ENCODE measurements around the gene CADM2.
"Not testable (repeated sequence)": the region's sequence is repeated elsewhere in the genome, so short reads cannot be mapped to it uniquely, and the experiment has no call there.

The CADM2 gene

DNA sequence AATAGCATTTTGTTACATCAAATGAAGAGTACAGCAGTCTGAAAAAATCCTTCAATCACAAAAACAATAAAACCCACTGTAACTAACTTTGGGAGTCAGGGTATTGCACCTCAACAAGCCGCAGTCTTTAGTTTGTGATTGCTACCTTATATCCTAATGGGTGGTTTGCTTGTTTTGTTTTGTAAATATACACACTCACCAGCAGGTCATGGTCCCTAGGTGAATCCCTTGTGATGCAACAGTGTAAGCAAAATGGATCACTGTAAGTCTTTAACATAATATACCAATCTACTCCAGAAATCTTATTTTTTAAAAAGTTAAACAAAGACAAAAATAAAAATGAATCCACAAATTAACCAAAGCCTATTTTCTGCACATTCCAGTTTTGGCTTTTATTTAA is 749.5 kb downstream of the CADM2 start:
- not testable (repeated sequence) for DNase-seq

DNA sequence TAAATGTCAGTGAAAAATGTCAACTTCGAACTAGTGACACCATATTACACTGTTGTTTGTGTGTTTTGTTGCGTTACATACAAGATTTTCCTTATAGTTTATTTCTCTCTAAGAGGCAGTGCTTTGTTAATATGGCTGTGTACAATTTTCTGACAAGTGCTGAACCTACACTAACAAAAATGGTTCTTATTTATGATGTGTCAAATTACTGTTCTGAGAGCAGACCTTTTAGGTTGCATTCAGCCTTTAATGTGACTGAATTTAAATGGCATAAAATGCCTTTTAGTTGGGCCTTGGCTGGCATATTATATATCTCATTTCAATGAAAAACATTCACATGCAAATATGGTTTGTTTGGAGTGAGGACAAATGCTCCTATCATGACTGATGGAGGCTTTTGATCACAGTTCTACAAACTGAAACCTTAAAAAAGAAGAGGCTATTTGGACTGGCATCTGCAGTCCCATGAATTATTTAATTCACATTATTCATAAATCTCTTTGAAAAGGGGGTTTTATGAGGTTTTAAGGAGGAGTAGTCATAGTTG is 750.6 kb downstream of the CADM2 start:
- DNase-seq = no peak

GRCh38 chr3:85710490-85710889 is 751.7 kb downstream of the CADM2 start:
- DNase-seq = no peak

DNA sequence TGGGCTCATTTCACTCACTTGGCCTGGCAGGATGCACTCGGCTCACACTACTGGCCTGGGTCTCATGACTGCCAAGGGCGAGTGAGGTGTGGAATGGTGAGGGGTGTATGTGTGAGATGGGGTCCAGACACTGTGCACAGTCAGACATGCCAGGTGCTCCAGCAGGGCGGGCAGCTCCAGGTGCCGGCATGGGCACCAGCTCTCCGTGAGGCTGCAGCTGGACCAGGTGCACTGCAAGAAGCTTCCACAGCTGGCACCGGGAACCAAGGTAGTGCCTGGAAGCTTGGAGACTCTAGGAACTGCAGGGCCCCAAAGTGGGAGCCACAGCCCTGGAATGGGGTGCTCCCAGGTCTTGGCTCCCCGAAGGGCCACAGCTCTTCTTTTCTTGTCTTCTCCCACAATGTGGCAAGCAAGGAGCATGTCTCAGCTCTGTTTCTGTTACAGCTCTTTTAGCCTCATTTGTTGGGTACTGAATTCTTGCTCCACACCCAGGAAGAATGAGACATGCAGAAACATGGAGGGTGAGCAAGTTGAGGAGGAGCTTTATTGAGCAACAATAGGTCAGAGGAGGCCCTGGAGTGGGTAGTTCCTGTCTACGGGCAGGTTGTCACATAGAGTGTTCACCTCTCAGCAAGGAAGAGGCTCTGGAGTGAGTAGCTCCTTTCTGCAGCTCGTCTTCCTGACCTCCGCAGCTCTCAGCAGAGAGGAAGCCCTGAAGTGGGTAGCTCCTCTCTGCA is 762.8 kb downstream of the CADM2 start:
- no peak for DNase-seq

DNA sequence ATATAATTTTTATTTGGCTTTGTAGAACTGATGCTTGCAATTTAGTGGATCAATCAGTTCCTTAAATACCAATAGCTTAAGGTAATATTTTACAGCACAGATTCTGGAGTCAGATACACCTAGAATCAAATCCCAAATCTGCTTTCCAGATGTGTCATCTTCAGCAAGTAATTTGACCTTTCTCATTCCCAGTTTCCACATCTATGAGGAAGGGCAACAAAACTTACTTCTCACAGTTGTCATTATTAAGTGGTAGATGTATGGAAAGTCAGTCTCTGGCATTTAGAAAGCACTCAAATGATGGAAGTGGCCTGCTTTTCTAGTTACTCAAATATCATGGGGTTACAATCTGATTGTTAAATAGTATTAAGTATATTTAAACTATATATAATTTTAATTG is 767.0 kb downstream of the CADM2 start:
- DNase-seq = no peak

DNA sequence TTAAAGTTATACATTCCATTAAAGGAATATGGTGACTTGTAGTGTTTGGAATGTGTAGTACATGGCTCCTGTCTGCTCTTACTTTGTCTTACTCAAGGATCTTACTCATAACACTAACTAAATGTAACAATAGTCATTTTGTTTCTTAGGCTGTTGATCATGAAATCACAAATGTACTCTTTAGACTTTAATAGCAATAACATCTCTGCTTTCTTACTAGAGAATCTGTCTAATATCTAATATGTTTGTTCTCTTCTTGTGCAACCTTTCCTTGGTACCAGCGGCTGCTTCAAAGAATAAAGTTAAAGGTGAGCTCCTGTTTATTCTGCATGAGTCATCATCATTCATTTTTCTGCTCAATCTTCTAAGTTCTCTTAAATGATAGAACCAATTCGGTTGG is 767.5 kb downstream of the CADM2 start:
- no peak for DNase-seq

GRCh38 chr3:85737846-85738245 is 779.1 kb downstream of the CADM2 start:
- no peak for DNase-seq

DNA sequence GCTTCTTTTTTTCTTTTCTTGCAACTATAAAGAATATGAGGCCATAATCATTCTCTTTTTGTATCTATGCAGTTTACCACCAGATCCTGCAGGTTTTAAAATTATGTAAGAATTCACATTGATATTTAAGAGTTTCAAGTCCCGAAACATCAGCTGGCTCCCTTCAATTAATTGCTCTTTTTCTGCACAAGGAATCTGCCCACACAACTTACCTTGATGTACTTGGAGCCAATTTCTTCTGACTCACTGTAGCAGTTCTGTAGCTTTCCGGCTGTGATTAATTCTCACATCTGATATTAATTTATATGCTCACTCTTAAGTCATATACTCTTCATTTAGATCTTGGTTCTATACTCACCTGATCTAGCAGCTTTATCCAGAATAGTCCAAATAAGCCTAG is 781.8 kb downstream of the CADM2 start:
- no peak for DNase-seq

DNA sequence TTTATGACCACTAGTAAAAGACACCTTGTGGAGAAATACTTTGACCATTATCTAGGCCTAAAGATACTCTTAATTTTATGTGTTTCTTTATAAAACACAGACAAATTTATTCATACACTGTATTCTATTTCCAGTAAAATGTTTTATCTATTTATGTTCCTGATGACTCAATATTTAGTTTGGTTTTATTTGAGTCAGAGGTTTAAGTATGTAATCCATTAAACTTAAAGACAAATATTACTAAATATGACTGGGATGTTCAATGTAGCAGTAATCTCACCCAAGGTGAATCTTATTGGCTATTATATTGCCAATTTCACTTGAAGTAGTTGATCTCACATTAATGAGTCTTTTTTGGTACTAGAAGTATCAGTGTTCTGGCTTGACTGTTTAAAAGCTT is 799.7 kb downstream of the CADM2 start:
- DNase-seq = no peak

- no peak for DNase-seq
These were observed 801.6 kb downstream of the CADM2 start for GRCh38 chr3:85760342-85760741.

DNA sequence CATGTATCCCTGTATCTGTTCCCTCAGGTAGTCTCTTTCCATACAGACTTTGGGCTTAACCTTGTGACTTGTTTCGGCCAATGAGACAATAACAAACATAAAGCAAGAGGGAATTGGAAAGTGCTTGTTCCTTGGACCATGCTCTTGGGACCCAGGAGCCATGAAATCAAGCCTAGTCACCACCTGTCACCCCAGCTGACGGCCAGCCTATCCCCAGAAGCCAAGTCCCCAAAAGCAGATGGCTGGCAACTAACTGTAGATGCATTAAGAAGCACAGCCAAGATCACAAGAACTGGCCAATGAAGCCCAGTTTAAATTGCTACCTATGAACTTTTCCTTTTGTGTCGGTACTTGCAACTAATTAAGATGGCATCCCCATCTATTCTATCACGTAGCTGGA is 822.0 kb downstream of the CADM2 start:
- no peak for DNase-seq

GRCh38 chr3:85781806-85782205 is 823.0 kb downstream of the CADM2 start:
- no peak for DNase-seq

DNA sequence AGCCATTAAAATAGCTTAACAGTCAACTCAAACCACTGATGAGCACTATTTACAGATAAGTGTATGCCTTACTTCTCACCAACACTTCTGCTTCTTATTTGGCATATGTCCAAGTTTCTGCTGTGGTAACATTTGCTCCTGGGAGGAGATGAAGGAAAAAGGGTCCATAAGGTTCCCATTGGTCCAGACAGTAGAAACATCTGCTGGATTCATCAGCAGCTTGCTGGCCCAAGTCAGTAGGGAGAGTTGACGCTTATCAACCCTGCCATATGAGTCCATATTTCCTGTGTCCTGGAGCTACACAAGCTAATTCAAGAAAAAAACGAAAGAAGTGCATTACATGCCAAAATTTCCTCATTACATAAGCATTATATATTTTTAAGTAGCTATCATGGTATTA is 824.5 kb downstream of the CADM2 start:
- no peak for DNase-seq

DNA sequence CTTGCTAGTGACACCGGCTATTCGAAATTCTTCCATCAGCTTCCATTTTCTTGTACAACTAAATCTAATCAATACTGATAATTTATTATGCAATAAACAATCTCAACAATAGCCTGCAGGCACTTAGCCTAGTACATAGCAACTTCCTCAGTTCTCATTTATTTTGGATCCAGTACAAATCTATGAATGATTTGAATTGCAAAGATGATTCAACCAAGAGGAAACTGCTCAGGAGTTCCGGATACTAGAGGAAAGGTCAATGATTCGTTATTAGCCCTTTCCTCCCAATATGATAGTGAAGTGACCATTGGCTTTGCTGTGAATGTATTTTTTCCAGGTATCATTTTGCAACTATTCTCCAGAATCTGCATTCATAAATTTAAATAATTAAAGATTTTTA is 827.0 kb downstream of the CADM2 start:
- DNase-seq = no peak

DNA sequence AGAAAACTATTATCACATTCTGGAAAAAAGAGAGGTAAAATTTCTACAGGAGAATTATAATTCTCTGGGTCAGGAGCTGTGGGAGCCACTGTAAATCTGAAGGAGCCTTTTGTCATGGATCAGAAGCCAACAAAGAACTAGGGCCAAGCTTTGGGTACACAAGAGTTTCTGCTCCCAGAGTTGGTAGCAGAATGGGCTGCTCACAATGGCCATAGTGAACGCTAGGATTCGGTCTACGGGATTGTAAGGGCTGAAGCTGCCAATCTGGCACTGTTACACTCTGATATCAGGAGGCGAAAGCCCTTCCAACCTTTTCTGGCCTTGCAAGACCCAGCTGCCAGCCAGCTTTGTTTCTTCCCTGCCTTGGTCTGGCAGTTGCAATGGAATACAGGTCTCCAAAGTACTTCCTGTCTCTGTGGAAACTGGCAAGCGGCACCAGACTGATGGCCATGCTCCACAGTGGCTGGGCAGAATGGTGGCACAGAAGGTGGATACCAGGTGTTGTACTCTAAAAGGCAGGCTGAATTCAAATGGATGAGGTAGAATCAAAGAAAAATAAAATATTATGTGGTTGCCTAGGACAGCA is 831.7 kb downstream of the CADM2 start:
- no peak for DNase-seq

DNA sequence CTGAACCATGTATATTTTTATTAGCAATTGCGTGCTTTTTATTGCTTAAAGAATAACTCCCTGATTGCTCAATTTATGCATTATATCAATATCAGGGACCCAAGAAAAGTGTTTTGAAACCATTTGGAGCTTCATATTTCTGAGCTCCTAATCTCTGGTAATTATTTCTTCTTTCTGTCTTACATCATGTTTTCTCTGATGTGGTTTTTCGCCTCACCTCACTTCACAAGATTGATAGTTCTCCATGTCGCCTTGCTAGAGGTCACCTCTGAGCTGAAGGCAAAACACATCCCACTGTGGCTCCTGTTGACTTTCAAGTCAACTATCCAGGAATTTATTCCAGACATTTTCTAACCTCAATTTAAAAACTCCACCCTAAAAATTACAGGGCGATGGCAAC is 837.4 kb downstream of the CADM2 start:
- DNase-seq = no peak

- DNase-seq = no peak
These were observed 841.9 kb downstream of the CADM2 start for GRCh38 chr3:85800676-85801075.

DNA sequence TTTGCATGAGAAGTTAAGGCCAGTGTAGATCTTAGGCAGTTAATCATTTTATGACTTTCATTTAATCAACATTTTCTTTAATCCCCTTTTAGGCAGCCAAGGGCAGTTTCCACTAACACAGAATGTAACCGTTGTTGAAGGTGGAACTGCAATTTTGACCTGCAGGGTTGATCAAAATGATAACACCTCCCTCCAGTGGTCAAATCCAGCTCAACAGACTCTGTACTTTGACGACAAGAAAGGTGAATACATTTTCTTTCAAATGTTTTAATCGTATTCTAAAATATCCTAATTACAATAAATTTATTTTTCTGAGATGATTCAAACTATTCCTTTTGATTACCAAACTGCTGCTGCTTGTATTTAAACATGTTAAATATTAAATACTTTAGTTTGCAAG is 843.2 kb downstream of the CADM2 start:
- no peak for DNase-seq

- no peak for DNase-seq
These were observed 850.0 kb downstream of the CADM2 start for GRCh38 chr3:85808755-85809154.

GRCh38 chr3:85821130-85821756 is 862.5 kb downstream of the CADM2 start:
- DNase-seq = no peak

- DNase-seq = no peak
These were observed 877.2 kb downstream of the CADM2 start for GRCh38 chr3:85835857-85836440.

- no peak for DNase-seq
These were observed 878.6 kb downstream of the CADM2 start for GRCh38 chr3:85837402-85837801.

DNA sequence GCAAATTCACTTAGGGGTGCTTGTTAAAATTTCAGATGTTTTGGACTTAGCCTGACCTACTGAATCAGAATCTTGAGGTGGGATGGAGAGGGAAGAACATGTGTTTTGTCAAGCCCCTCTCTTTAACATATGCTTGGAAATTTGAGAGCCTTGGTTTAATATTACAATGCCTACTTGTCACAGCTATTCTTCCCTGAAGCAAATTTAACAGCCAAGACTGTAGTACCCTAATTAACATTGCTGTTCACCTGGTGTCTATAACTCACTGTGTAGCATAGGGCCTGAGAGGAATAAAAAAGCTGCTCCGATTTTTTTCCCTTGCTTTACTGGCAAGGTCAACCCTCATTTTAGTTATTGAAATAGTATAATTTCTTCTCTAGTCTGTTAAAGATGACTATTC is 880.1 kb downstream of the CADM2 start:
- DNase-seq = no peak

DNA sequence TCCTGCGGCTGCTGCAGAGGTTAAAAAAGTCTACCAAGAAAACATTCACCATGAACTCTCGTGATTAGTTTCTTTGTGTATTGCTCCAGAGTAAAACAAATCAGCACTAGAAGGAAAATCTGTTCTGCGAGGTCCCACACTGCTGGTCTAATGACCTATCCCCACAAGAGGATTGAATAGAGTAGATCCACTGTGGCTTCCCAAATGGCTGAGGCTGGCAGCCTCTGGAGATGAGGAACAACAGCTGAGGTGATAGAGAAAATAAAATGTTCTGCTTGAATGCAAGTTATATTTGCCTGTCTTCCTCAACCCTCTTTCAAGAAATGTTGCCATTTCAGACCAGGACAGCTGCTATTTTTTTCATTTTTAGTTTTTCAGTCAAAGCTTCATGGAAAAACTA is 883.3 kb downstream of the CADM2 start:
- no peak for DNase-seq
